Measurements from ENCODE around the gene NUDT14. TPM values are rescaled to one million over a fixed set of nuclear protein-coding genes. Genes with fewer than 3 reads are reported as not detected.

Gene NUDT14
- total and polyA plus RNA-seq, 2 of the 8 experiments (the other 6 are each of a cell fraction or from before 2014, with no cell fraction given), result 25.5 to 33.3 TPM

GRCh38 chr14:105167303-105168092 lies 13.6 kb downstream of the NUDT14 start:
- Histone ChIP-seq H3K36me3 (ENCODE audit: control insufficient read depth in 2 of 4, insufficient read depth in 4 of 4, low read length in 3 of 4) (no peaks in the 10 kb centered on the region), H3K23me2 (ENCODE audit: low read depth, low read length) (peaks cover 4% of the 10 kb centered on the region; the same call in 1 of the 2 replicates), H3K9me3 (ENCODE audit: insufficient read depth in 2 of 2, low read depth in 1 of 2, low read length in 1 of 2) (no peaks in the 10 kb centered on the region), H3K79me1 (ENCODE audit: low read depth, low read length) (peaks cover 3% of the 10 kb centered on the region), H2BK12ac (ENCODE audit: low read depth, low read length) (peak overlapping the region; percentile 84; the same call in 1 of the 2 replicates), H3K4me1 (replicated peaks in 1 of 4; ENCODE audit: control insufficient read depth in 3 of 4, insufficient read depth in 4 of 4, low read length in 3 of 4) (peaks cover 0 to 6% (median 3%) of the 10 kb centered on the region in 4 experiments; a peak in 6 of 7 replicates), H3K9ac (replicated peaks in 1 of 4; ENCODE audit: extremely low read depth in 1 of 4, low read depth in 3 of 4, low read length in 3 of 4) (no peak overlapping the region), H4K91ac (replicated peaks; ENCODE audit: insufficient read length, low read length) (peak overlapping the region; percentile 81), H3K56ac (replicated peaks; ENCODE audit: insufficient read length, low read depth, low read length) (no peak overlapping the region), H3K4ac (replicated peaks; ENCODE audit: insufficient read length, low read depth, low read length) (peak overlapping the region; percentile 94), H3K4me2 (ENCODE audit: insufficient read depth in 1 of 2, low read depth in 2 of 2, low read length in 2 of 2) (peak overlapping the region; percentile 81 to 90), H2AK5ac (ENCODE audit: low read depth, low read length) (no peak overlapping the region), H3K23ac (ENCODE audit: insufficient read length) (no peak overlapping the region), H2BK5ac (ENCODE audit: low read depth, low read length) (no peak overlapping the region), H2BK20ac (ENCODE audit: low read length) (no peak overlapping the region), H2BK15ac (ENCODE audit: low read length) (no peak overlapping the region), H3K27me3 (replicated peaks in 1 of 4; ENCODE audit: control insufficient read depth in 3 of 4, extremely low read depth in 1 of 4, insufficient read depth in 3 of 4, low read length in 3 of 4) (peaks cover 9 to 26% (median 18%) of the 10 kb centered on the region in 4 experiments), H4K8ac (ENCODE audit: extremely low read depth, insufficient read depth, low read length) (no peak overlapping the region), H3K27ac (ENCODE audit: low read depth, low read length) (no peak overlapping the region), H3K79me2 (ENCODE audit: control insufficient read depth in 1 of 2, insufficient read depth in 2 of 2, low read length in 2 of 2) (no peaks in the 10 kb centered on the region), H3K4me3 (ENCODE audit: extremely low read depth in 1 of 4, insufficient read depth in 2 of 4, low read depth in 3 of 4, low read length in 4 of 4) (peak overlapping the region; percentile 23 to 59 (median 31)), H4K20me1 (replicated peaks in 1 of 2; ENCODE audit: control insufficient read depth in 1 of 2, insufficient read depth in 2 of 2, low read length in 2 of 2) (peaks cover 7 to 22% of the 10 kb centered on the region in 2 experiments), H4K5ac (ENCODE audit: insufficient read length, low read depth, low read length) (no peak overlapping the region), H2AFZ (ENCODE audit: low read length) (no peak overlapping the region), H3K14ac (ENCODE audit: insufficient read length) (no peak overlapping the region), H2BK120ac (replicated peaks; ENCODE audit: low read depth, low read length) (no peak overlapping the region), H3K18ac (ENCODE audit: extremely low read depth, low read length) (peak overlapping the region; percentile 48; the same call in 1 of the 2 replicates)
- ChIA-PET POLR2A (ENCODE audit: partially characterized antibody) (no interaction called here), CTCF (ENCODE audit: partially characterized antibody) (interaction anchor here (1.0 to 3.6 kb wide), 8 partner anchors 12 to 73 kb away, joined by 3 to 27 read pairs (median 4); no protein-coding TSS in a partner anchor)
- FAIRE-seq (no peak), DNase-seq (ENCODE audit: low read depth in 1 of 2, low spot score in 2 of 2) (no peak)
- WGBS, 2 experiments (ENCODE audit: extremely low coverage in 1 of 2, insufficient coverage in 1 of 2, insufficient read length in 1 of 2, insufficient replicate concordance in 2 of 2, low coverage in 1 of 2, low lambda C conversion rate in 2 of 2, missing lambda C conversion rate in 1 of 2), result 8% methylated on average over 42 of the region's 116 CpGs; no CpG with 5 or more reads in 1 of the 2 experiments
- TF ChIP-seq SIN3A (conservative IDR thresholded peaks at IDR 0.05 in 1 of 2, IDR thresholded peaks at IDR 0.05 in 1 of 2; ENCODE audit: low read depth in 1 of 2, low read length in 2 of 2), result no peak
- TF ChIP-seq SRF (IDR thresholded peaks at IDR 0.05; ENCODE audit: low read depth, low read length), result no peak
- no peak for TF ChIP-seq USF2 (IDR thresholded peaks at IDR 0.05; ENCODE audit: low read length)
- TF ChIP-seq KDM4A (IDR thresholded peaks at IDR 0.05; ENCODE audit: low read depth, low read length, severe bottlenecking), result peak; percentile 91
- TF ChIP-seq BACH1 (IDR thresholded peaks at IDR 0.05; ENCODE audit: low read length), result no peak
- TF ChIP-seq CTCF (IDR thresholded peaks at IDR 0.05; ENCODE audit: control extremely low read depth in 1 of 3, insufficient read depth in 1 of 3, low read depth in 1 of 3, low read length in 3 of 3), result peak in 2 of 3 experiments; percentile 25 to 47; a peak in 3 of 4 replicates
- TF ChIP-seq MAX (IDR thresholded peaks at IDR 0.05), result peak; percentile 79
